ENCODE measurements around the gene MACROD2.

GRCh38 chr20:14049111-14049510 lies 53.8 kb downstream of the MACROD2 start:
- TF ChIP-seq POLR2AphosphoS5 (IDR thresholded peaks at IDR 0.05) = no peak
- no peak for TF ChIP-seq CTCF (IDR thresholded peaks at IDR 0.05)
- TF ChIP-seq EP300 (IDR thresholded peaks at IDR 0.05) = no peak
